Measurements from ENCODE around the gene OAF. TPM values are rescaled to one million over a fixed set of nuclear protein-coding genes. Genes with fewer than 3 reads are reported as not detected.

Gene OAF
- total RNA-seq, 1 experiment from 2014 or later: 97.1 TPM

DNA sequence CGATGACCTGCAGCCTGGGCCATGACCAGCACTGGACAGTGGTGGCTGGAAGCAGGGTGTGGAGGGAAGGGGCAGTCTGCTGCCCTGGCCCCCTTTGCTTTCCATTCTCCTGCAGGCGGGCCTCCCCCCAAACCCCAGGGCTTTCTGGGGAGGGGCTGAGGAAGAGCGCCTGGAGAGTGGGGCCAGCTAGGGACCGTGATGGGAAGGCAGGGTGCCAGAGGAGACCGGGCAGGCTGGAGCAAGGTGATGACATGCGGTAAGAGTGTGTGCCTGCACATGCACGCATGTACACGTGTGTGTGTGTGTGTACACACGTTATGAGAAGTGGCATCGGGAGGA is 7.8 kb downstream of the OAF start:
- DNase-seq (no peak), ATAC-seq (no peak)
- no TSS peak for BruUV-seq (replicated peaks)
- Histone ChIP-seq H3K27me3 (ENCODE audit: low read length) (no peaks in the 10 kb centered on the region), H2AFZ (ENCODE audit: low read length) (no peak overlapping the region), H3K4me2 (ENCODE audit: low read length) (no peak overlapping the region), H3K4me1 (ENCODE audit: insufficient read depth, low read length) (peaks cover 30% of the 10 kb centered on the region), H3K36me3 (ENCODE audit: low read depth, low read length) (peaks cover 10% of the 10 kb centered on the region), H3K9me2 (replicated peaks; ENCODE audit: low read length) (no peaks in the 10 kb centered on the region), H3K4me3 (ENCODE audit: low read length) (no peak overlapping the region), H4K20me1 (ENCODE audit: low read length) (peaks cover 15% of the 10 kb centered on the region; the same call in 1 of the 2 replicates), H3F3A (ENCODE audit: low read length, unreplicated experiment) (no peaks in the 10 kb centered on the region), H3K9me3 (ENCODE audit: low read length) (no peaks in the 10 kb centered on the region), H3K79me2 (ENCODE audit: low read length) (peaks cover 23% of the 10 kb centered on the region), H3K9ac (ENCODE audit: low read length) (no peak overlapping the region), H3K27ac (ENCODE audit: low read length) (no peak overlapping the region)
- TF ChIP-seq EZH2phosphoT487 (IDR thresholded peaks at IDR 0.05; ENCODE audit: borderline replicate concordance, low read length) (no peak), CTCF (conservative IDR thresholded peaks at IDR 0.05; ENCODE audit: low read depth, low read length) (no peak)
- POLR2A ChIA-PET (ENCODE audit: unreplicated experiment): no interaction called here
- CTCF ChIA-PET: no interaction called here
- intact Hi-C loops (cut with micrococcal nuclease): no loop called here

- peaks cover 24% of the 10 kb centered on the region for H3K4me1 ChIP-seq (ENCODE audit: insufficient read depth, low read length)
- H3K4me3 ChIP-seq (ENCODE audit: low read length): no peak overlapping the region
- no peaks in the 10 kb centered on the region for H3K27me3 ChIP-seq (ENCODE audit: low read length)
- ATAC-seq (no peak), DNase-seq (no peak)
- H3K9me3 ChIP-seq (ENCODE audit: low read length): no peaks in the 10 kb centered on the region
- TF ChIP-seq CTCF (conservative IDR thresholded peaks at IDR 0.05; ENCODE audit: low read depth, low read length) (no peak), EZH2 (IDR thresholded peaks at IDR 0.05; ENCODE audit: low read length, unreplicated experiment) (no peak), EZH2phosphoT487 (IDR thresholded peaks at IDR 0.05; ENCODE audit: borderline replicate concordance, low read length) (no peak)
- H3K9ac ChIP-seq (ENCODE audit: low read length): no peak overlapping the region
- CTCF ChIA-PET: no interaction called here
- intact Hi-C loops (cut with micrococcal nuclease): no loop called here
- BruUV-seq (replicated peaks): no TSS peak
- POLR2A ChIA-PET (ENCODE audit: unreplicated experiment): no interaction called here
- H3F3A ChIP-seq (ENCODE audit: low read length, unreplicated experiment): no peaks in the 10 kb centered on the region
- H4K20me1 ChIP-seq (ENCODE audit: low read length): peaks cover 8% of the 10 kb centered on the region; the same call in 1 of the 2 replicates
- no peak overlapping the region for H3K27ac ChIP-seq (ENCODE audit: low read length)
- no peaks in the 10 kb centered on the region for H3K9me2 ChIP-seq (replicated peaks; ENCODE audit: low read length)
- H3K79me2 ChIP-seq (ENCODE audit: low read length): peaks cover 16% of the 10 kb centered on the region
- H3K36me3 ChIP-seq (ENCODE audit: low read depth, low read length): peaks cover 4% of the 10 kb centered on the region
- no peak overlapping the region for H3K4me2 ChIP-seq (ENCODE audit: low read length)
- no peak overlapping the region for H2AFZ ChIP-seq (ENCODE audit: low read length)
Measured at GRCh38 chr11:120219232-120219937, 8.6 kb downstream of the OAF start.

- TF ChIP-seq EZH2phosphoT487 (IDR thresholded peaks at IDR 0.05; ENCODE audit: borderline replicate concordance, low read length) (no peak), CTCF (conservative IDR thresholded peaks at IDR 0.05; ENCODE audit: low read depth, low read length) (no peak), EZH2 (IDR thresholded peaks at IDR 0.05; ENCODE audit: low read length, unreplicated experiment) (no peak)
- intact Hi-C loops (cut with micrococcal nuclease): no loop called here
Measured at GRCh38 chr11:120219938-120220746, 9.3 kb downstream of the OAF start.

More at GRCh38 chr11:120219938-120220746, 9.3 kb downstream of the OAF start:
- H3K9ac ChIP-seq (ENCODE audit: low read length): no peak overlapping the region
- H2AFZ ChIP-seq (ENCODE audit: low read length): no peak overlapping the region
- no peak overlapping the region for H3K4me2 ChIP-seq (ENCODE audit: low read length)
- H3K27ac ChIP-seq (ENCODE audit: low read length): no peak overlapping the region
- ChIA-PET POLR2A (ENCODE audit: unreplicated experiment) (no interaction called here), CTCF (no interaction called here)
- DNase-seq: no peak
- H3K36me3 ChIP-seq (ENCODE audit: low read depth, low read length): no peaks in the 10 kb centered on the region
- H3K9me2 ChIP-seq (replicated peaks; ENCODE audit: low read length): no peaks in the 10 kb centered on the region
- peaks cover 17% of the 10 kb centered on the region for H3K4me1 ChIP-seq (ENCODE audit: insufficient read depth, low read length)
- BruUV-seq (replicated peaks): no TSS peak
- ATAC-seq: no peak
- peaks cover 12% of the 10 kb centered on the region for H3K79me2 ChIP-seq (ENCODE audit: low read length)
- no peaks in the 10 kb centered on the region for H3K9me3 ChIP-seq (ENCODE audit: low read length)
- no peaks in the 10 kb centered on the region for H3F3A ChIP-seq (ENCODE audit: low read length, unreplicated experiment)
- peaks cover 4% of the 10 kb centered on the region; the same call in 1 of the 2 replicates for H4K20me1 ChIP-seq (ENCODE audit: low read length)
- H3K4me3 ChIP-seq (ENCODE audit: low read length): no peak overlapping the region
- no peaks in the 10 kb centered on the region for H3K27me3 ChIP-seq (ENCODE audit: low read length)
